Endothelial cell of umbilical vein (primary cell): Measurements from ENCODE around the gene ZSCAN5A. TPM values are rescaled to one million over a fixed set of nuclear protein-coding genes. Genes with fewer than 3 reads are reported as not detected.

Experiments
- BruUV-seq: library from RNA; stranded (reverse); fragments of 400-500 nt; replicated peaks from 2 replicates; lab custom pipeline; 2021; lab: Mats Ljungman, UMichigan
- CTCF ChIA-PET: fragments of 300-600, 350-600 bp; sonication (Branson Sonifier 250); formaldehyde crosslinking; loops from one replicate; lab custom pipeline; 2021; ENCODE audit warnings: antibody characterized with exemption, inconsistent platforms; lab: Charles Lee
- POLR2A ChIA-PET: fragments of 300-600, 350-600 bp; sonication (Branson Sonifier 250); formaldehyde crosslinking; loops from one replicate; lab custom pipeline; 2021; ENCODE audit warnings: antibody characterized with exemption, inconsistent platforms; lab: Charles Lee
- DNase-seq: peaks from one replicate; pipeline ENCODE4 v3.0.0-alpha.2; 2011; ENCODE audit warnings: low read depth, low spot score
- FAIRE-seq: peaks from 2 replicates; lab custom pipeline; 2011; peaks lifted over from hg19 to GRCh38; lab: Jason Lieb, UNC
- H2AFZ ChIP-seq: 2 replicates; pipeline ENCODE4 v1.6.0; 2012; ENCODE audit warnings: low read depth, low read length, control low read depth, inconsistent platforms
- H3K27ac ChIP-seq: 2 replicates; pipeline ENCODE4 v1.5.1; 2011; ENCODE audit warnings: low read depth, mild to moderate bottlenecking, control low read depth, low read length, moderate library complexity; ENCODE audit not compliant: insufficient read depth
- H3K27me3 ChIP-seq, 2 experiments: 2 replicates each; pipeline versions ENCODE4 v1.6.0 to v1.6.1; 2011; ENCODE audit warnings: low read length in 2 of 2, mixed read lengths in 1 of 2; ENCODE audit not compliant: control insufficient read depth in 2 of 2, insufficient read depth in 2 of 2
- H3K36me3 ChIP-seq, 2 experiments: 2 replicates in 1 of 2; 3 replicates in 1 of 2; pipeline ENCODE4 v1.5.1; 2011; ENCODE audit warnings: low read length in 2 of 2, mild to moderate bottlenecking in 1 of 2, moderate library complexity in 1 of 2; ENCODE audit not compliant: control insufficient read depth in 2 of 2, insufficient read depth in 2 of 2; ENCODE audit errors: extremely low read depth in 1 of 2
- H3K4me1 ChIP-seq: 3 replicates; pipeline ENCODE4 v1.5.1; 2011; ENCODE audit warnings: mild to moderate bottlenecking, low read length; ENCODE audit not compliant: control insufficient read depth, insufficient read depth; ENCODE audit errors: extremely low read depth
- H3K4me2 ChIP-seq: 2 replicates; pipeline ENCODE4 v1.6.1; 2011; ENCODE audit warnings: low read length, control low read depth, mixed read lengths; ENCODE audit not compliant: insufficient read depth
- H3K4me3 ChIP-seq, 3 experiments: fragments of 200-600 bp in 1 of 3; sonication (generic), shearing (Covaris generic) in 1 of 3; replicated peaks in 1 of 3; 2 replicates each; pipeline ENCODE4 v1.5.1; 2011 to 2016; ENCODE audit warnings: control low read depth in 3 of 3, low read length in 3 of 3, mild to moderate bottlenecking in 2 of 3, inconsistent platforms in 1 of 3, low read depth in 1 of 3, moderate library complexity in 1 of 3; ENCODE audit not compliant: insufficient read depth in 1 of 3
- H3K79me2 ChIP-seq: 2 replicates; pipeline ENCODE4 v1.6.0; 2012; ENCODE audit warnings: low read length, inconsistent platforms; ENCODE audit not compliant: control insufficient read depth, insufficient read depth
- H3K9ac ChIP-seq: replicated peaks from 2 replicates; pipeline ENCODE3; 2011; ENCODE audit warnings: low read length, control low read depth; ENCODE audit not compliant: insufficient read depth; ENCODE audit errors: extremely low read depth
- H3K9me1 ChIP-seq: replicated peaks from 3 replicates; pipeline ENCODE4 v1.6.0; 2011; ENCODE audit warnings: mild to moderate bottlenecking, low read length; ENCODE audit not compliant: control insufficient read depth, insufficient read depth; ENCODE audit errors: extremely low read depth
- H3K9me3 ChIP-seq: replicated peaks from 2 replicates; pipeline ENCODE4 v1.5.1; 2012; ENCODE audit warnings: low read length, inconsistent platforms; ENCODE audit not compliant: control insufficient read depth, insufficient read depth
- H4K20me1 ChIP-seq: replicated peaks from 2 replicates; pipeline ENCODE3; 2011; ENCODE audit warnings: mild to moderate bottlenecking, low read length; ENCODE audit not compliant: control insufficient read depth, insufficient read depth; ENCODE audit errors: extremely low read depth
- EZH2 ChIP-seq: IDR thresholded peaks from 2 replicates; pipeline ENCODE4 v1.6.1; 2012; ENCODE audit warnings: borderline replicate concordance, low read depth, mild to moderate bottlenecking, moderate library complexity, low read length, inconsistent platforms; ENCODE audit not compliant: severe bottlenecking
- FOS ChIP-seq: IDR thresholded peaks from 2 replicates; pipeline ENCODE4 v1.6.1; 2011; ENCODE audit warnings: mild to moderate bottlenecking, low read length, moderate library complexity, borderline replicate concordance; ENCODE audit not compliant: insufficient read depth
- GATA2 ChIP-seq: IDR thresholded peaks from 2 replicates; pipeline ENCODE4 v1.7.0; 2011; ENCODE audit warnings: low read depth, mild to moderate bottlenecking, moderate library complexity, mixed read lengths, low read length; ENCODE audit not compliant: insufficient read length, insufficient read depth
- JUN ChIP-seq: IDR thresholded peaks from 2 replicates; pipeline ENCODE4 v1.6.1; 2011; ENCODE audit warnings: borderline replicate concordance, low read depth; ENCODE audit not compliant: insufficient read length, insufficient read depth
- MYC ChIP-seq: IDR thresholded peaks from one replicate; pipeline ENCODE4 v1.6.1; 2011; ENCODE audit warnings: mild to moderate bottlenecking, low read depth, low read length
- POLR2A ChIP-seq: IDR thresholded peaks from 2 replicates; pipeline ENCODE4 v1.6.1; 2012; ENCODE audit warnings: low read depth, mild to moderate bottlenecking, control low read depth, low read length
- POLR2AphosphoS5 ChIP-seq: IDR thresholded peaks from 2 replicates; pipeline ENCODE4 v1.6.1; 2012; ENCODE audit warnings: low read depth, mild to moderate bottlenecking, control low read depth, low read length, moderate library complexity; ENCODE audit not compliant: insufficient read depth
- dilution Hi-C: fragments of 300-500 bp; cut with MboI; formaldehyde crosslinking; loops from one replicate; pipeline ENCODE4 v1.15.0; 2019; ENCODE audit warnings: low sequenced_read_pairs; ENCODE audit not compliant: extremely low pct_ligation_motif_present
- intact Hi-C: fragments of 100-400 bp; cut with micrococcal nuclease; formaldehyde crosslinking; loops from one replicate; pipeline ENCODE4 v1.10.0; 2022
- polyA plus RNA-seq, 4 experiments: library from polyadenylated mRNA; depleted of rRNA in 3 of 4; stranded (reverse) in 3 of 4; unstranded in 1 of 4; fragments of >200 nt; gene quantifications; 2 replicates each; pipeline versions ENCODE4 v1.2.1 to v1.2.3, GENCODE V29; 2011 to 2012; ENCODE audit warnings: missing spikeins in 1 of 4
- total RNA-seq: library from RNA; stranded (reverse); gene quantifications from 2 replicates; pipeline ENCODE4 v1.2.3, GENCODE V29; 2021
- TF ChIP-seq, protein P1 (sequence below), 2 donors: IDR thresholded peaks; 1 replicate in 1 of 2; 2 replicates in 1 of 2; pipeline ENCODE4 v1.5.1; 2011; ENCODE audit warnings: low read length in 2 of 2, mild to moderate bottlenecking in 2 of 2, moderate library complexity in 2 of 2, control low read depth in 1 of 2, inconsistent platforms in 1 of 2, low read depth in 1 of 2; ENCODE audit not compliant: insufficient read depth in 1 of 2; ENCODE audit errors: extremely low read depth in 1 of 2
- TF ChIP-seq, protein P2 (sequence below): IDR thresholded peaks from 2 replicates; pipeline ENCODE4 v1.6.1; 2011; ENCODE audit not compliant: insufficient read depth, insufficient read length

ZSCAN5A gene
- total and polyA plus RNA-seq, 2 donors (not counting 3 experiments of a cell fraction or from before 2014, with no cell fraction given): 5.1 to 12.2 TPM

DNA sequence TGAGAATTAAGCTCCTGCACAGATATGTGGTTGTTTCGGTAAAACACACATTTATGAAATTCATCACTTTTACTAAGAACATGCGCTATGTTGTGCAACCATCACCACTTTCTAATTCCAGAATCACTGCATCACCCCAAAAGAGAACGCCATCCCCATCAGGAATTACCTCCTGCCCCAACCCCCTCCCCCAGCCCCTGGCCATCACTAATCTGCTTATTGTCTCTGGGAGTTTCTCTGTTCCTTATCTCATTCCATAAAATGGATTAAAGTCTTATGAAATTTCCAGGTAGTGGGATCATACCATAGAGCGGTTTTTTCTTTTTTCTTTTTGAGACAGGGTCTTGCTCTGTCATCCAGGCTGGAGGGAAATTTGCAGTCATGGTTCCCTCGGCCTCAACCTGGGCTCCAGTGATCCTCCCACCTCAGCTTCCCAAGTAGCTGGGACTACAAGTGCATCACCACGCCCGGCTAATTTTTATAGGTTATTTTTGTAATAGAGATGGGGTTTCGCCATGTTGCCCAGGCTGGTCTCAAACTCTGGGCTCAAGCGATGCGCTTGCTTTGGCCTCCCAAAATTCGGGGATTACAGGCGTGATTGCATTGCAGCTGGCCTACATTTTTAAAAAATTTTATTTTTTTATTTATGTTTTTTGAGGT lies 120.5 kb downstream of the ZSCAN5A start:
- no peak overlapping the region for H3K4me3 ChIP-seq
- no peak for DNase-seq
- no peaks in the 10 kb centered on the region for H3K4me1 ChIP-seq
- FAIRE-seq: no peak
- dilution Hi-C loops: no loop called here
- no peak overlapping the region for H2AFZ ChIP-seq
- ChIA-PET POLR2A (no interaction called here), CTCF (interaction anchor here (2.0 kb wide), 1 partner anchor 128 kb away, joined by 5 read pairs; no protein-coding TSS in a partner anchor)
- H3K9me1 ChIP-seq: no peaks in the 10 kb centered on the region
- H3K27me3 ChIP-seq: no peaks in the 10 kb centered on the region
- no peaks in the 10 kb centered on the region for H4K20me1 ChIP-seq
- H3K9ac ChIP-seq: no peak overlapping the region
- TF ChIP-seq, protein P1, sequence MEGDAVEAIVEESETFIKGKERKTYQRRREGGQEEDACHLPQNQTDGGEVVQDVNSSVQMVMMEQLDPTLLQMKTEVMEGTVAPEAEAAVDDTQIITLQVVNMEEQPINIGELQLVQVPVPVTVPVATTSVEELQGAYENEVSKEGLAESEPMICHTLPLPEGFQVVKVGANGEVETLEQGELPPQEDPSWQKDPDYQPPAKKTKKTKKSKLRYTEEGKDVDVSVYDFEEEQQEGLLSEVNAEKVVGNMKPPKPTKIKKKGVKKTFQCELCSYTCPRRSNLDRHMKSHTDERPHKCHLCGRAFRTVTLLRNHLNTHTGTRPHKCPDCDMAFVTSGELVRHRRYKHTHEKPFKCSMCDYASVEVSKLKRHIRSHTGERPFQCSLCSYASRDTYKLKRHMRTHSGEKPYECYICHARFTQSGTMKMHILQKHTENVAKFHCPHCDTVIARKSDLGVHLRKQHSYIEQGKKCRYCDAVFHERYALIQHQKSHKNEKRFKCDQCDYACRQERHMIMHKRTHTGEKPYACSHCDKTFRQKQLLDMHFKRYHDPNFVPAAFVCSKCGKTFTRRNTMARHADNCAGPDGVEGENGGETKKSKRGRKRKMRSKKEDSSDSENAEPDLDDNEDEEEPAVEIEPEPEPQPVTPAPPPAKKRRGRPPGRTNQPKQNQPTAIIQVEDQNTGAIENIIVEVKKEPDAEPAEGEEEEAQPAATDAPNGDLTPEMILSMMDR (IDR thresholded peaks at IDR 0.05; ENCODE audit: extremely low read depth in 1 of 2, insufficient read depth in 1 of 2, low read depth in 1 of 2, low read length in 2 of 2): no peak
- no peak overlapping the region for H3K27ac ChIP-seq
- no peaks in the 10 kb centered on the region for H3K9me3 ChIP-seq
- H3K4me2 ChIP-seq: no peak overlapping the region
- no peaks in the 10 kb centered on the region for H3K36me3 ChIP-seq
- BruUV-seq: no TSS peak
- no peaks in the 10 kb centered on the region for H3K79me2 ChIP-seq
- intact Hi-C loops: no loop called here

DNA sequence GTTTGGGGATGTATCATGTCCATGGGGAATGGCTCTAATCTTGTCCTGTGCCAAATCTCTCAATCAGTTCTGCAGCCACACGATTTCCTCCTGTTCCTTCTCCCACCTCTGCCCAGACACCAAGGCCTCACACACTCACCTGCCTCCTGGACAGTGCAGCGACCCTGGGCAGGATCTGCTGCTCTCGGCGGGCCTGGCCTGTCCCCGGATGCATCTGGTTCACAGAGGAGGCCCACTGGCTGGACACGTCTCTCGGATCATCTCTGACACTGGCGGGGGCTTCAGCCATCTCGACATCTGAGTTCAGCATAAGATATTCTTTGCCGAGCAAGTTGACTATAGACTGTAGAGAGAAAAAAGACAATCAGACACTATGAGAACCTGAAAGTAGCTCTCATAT lies 122.9 kb downstream of the ZSCAN5A start:
- Histone ChIP-seq H3K36me3 (no peaks in the 10 kb centered on the region), H3K79me2 (no peaks in the 10 kb centered on the region), H2AFZ (no peak overlapping the region), H3K4me1 (no peaks in the 10 kb centered on the region), H3K4me2 (no peak overlapping the region), H3K4me3 (no peak overlapping the region), H3K9me3 (no peaks in the 10 kb centered on the region), H4K20me1 (no peaks in the 10 kb centered on the region), H3K9me1 (no peaks in the 10 kb centered on the region), H3K27ac (no peak overlapping the region), H3K27me3 (no peaks in the 10 kb centered on the region), H3K9ac (no peak overlapping the region)
- DNase-seq (no peak), FAIRE-seq (no peak)
- POLR2A ChIA-PET: no interaction called here
- CTCF ChIA-PET: interaction anchor here (0.9 kb wide), 1 partner anchor 118 kb away, joined by 3 read pairs; no protein-coding TSS in a partner anchor
- BruUV-seq: no TSS peak
- intact Hi-C loops (no loop called here), dilution Hi-C loops (no loop called here)
- TF ChIP-seq, protein P2, sequence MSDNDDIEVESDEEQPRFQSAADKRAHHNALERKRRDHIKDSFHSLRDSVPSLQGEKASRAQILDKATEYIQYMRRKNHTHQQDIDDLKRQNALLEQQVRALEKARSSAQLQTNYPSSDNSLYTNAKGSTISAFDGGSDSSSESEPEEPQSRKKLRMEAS: no peak
- no peak for TF ChIP-seq EZH2
- no peak for TF ChIP-seq GATA2
- no peak for TF ChIP-seq MYC
- TF ChIP-seq, protein P1 (IDR thresholded peaks at IDR 0.05; ENCODE audit: extremely low read depth in 1 of 2, insufficient read depth in 1 of 2, low read depth in 1 of 2, low read length in 2 of 2): no peak
- no peak for TF ChIP-seq FOS
- TF ChIP-seq POLR2A: no peak
- TF ChIP-seq POLR2AphosphoS5: no peak
- TF ChIP-seq JUN: no peak
